Globus pallidus (tissue), 1 donor: ENCODE data around the gene LMAN1.

Experiments used
- DNase-seq: peaks from one replicate; pipeline ENCODE4 v3.0.0-alpha.2; 2015; ENCODE audit warnings: low spot score

The LMAN1 gene

GRCh38 chr18:59359576-59359952 is 499 bp upstream of the LMAN1 start:
- no peak for DNase-seq

- peak; percentile 7 for DNase-seq
These were observed 702 bp downstream of the LMAN1 start for GRCh38 chr18:59358414-59358711.

GRCh38 chr18:59357928-59358327 is 1.1 kb downstream of the LMAN1 start:
- peak; percentile 5 for DNase-seq

DNA sequence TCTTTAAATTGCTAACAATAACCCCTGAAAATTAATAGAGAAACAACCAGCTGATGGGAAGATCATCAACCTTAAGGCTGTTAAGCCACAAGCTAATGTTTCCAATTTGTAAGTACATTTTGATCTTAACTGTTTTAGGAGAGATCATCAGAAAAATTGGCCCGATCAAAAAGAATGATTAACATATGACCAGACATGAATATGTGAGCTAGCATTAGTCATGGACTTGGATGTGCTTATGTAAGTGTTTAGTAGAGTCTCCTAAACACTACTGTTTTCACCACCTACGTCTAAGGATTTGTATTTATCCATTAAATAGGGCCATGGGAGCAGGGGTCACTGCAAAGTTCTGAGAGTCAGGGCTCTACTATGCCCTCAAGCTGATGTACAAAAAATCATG is 4.3 kb downstream of the LMAN1 start:
- DNase-seq: no peak

GRCh38 chr18:59353079-59353680 is 5.9 kb downstream of the LMAN1 start:
- DNase-seq: no peak

- DNase-seq: no peak
These were observed 6.7 kb downstream of the LMAN1 start for GRCh38 chr18:59352250-59352855.

GRCh38 chr18:59345556-59345955 is 13.5 kb downstream of the LMAN1 start:
- DNase-seq: no peak

GRCh38 chr18:59344996-59345395 is 14.1 kb downstream of the LMAN1 start:
- DNase-seq: no peak

DNA sequence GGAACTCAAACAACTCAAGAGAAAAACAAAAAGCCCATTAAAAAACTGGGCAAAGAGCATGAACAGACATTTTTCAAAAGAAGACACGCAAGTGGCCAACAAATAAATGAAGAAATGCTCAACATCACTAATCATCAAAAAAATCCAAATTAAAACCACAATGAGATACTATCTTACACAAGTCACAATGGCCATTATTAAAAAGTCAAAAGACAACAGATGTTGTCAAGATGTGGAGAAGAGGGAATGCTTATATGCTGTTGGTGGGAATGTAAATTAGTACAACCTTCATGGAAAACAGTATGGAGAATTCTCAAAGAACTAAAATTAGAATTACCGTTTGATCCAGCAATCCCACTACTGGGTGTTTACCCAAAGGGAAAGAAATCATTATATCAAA is 15.1 kb downstream of the LMAN1 start:
- DNase-seq: no peak

GRCh38 chr18:59340817-59341216 is 18.2 kb downstream of the LMAN1 start:
- no peak for DNase-seq

GRCh38 chr18:59340312-59340711 is 18.8 kb downstream of the LMAN1 start:
- DNase-seq: no peak

- no peak for DNase-seq
These were observed 26.1 kb downstream of the LMAN1 start for GRCh38 chr18:59332986-59333385.

- no peak for DNase-seq
These were observed 30.4 kb downstream of the LMAN1 start for GRCh38 chr18:59328683-59329082.

GRCh38 chr18:59325965-59326364 is 33.1 kb downstream of the LMAN1 start:
- no peak for DNase-seq

DNA sequence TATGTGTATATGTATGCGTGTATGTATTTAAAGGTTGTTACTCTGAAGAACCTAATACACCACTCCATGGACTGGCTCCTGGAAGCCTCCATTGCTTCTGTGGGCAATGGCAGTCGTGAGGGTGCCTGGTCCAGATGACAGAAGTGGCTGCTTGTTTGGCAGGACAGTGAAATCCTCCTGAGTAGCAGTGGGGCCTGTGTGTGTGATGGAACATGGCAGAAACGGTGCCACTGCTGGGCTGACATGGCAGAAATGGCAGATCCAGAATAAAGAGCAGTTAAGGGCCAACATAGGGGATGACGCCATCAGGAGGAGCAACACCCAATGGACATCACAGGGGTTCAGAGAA is 34.5 kb downstream of the LMAN1 start:
- DNase-seq: no peak

- DNase-seq: no peak
These were observed 35.0 kb downstream of the LMAN1 start for GRCh38 chr18:59323931-59324622.

DNA sequence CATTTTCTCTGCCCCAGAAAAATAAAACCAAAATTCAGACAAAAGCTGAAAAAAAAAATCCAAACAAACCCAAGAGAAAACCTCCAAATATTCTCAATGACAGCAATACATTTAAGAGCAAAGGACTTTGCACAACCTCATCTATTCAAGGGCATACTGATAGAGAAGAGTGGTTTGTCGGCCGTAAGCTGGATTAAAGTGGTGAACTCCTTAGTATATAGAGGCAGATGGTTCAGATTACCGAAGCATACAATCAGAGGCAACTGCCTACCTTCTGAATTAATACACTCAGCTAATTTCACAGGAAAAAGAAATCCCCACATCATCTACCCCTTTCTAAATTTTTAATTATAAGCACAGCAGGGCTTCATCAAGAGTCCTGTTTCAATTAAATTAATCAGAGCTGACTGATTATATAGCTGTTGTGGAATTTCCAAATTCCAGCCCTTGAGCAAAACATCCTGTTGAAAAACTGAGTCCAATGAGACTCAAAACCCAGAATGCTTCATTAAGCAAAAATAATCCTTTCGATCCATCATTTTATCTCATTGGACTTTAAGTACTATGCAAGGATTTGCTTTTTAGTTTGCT is 40.5 kb downstream of the LMAN1 start, which contains the start of gene CPLX4:
Gene CPLX4, minus strand, starts transcription at position 190 of the 591 bp plus-strand sequence. Its CDS starts 187 bp downstream, at position 3.
- DNase-seq: no peak

GRCh38 chr18:59311631-59312030 is 47.4 kb downstream of the LMAN1 start:
- no peak for DNase-seq

DNA sequence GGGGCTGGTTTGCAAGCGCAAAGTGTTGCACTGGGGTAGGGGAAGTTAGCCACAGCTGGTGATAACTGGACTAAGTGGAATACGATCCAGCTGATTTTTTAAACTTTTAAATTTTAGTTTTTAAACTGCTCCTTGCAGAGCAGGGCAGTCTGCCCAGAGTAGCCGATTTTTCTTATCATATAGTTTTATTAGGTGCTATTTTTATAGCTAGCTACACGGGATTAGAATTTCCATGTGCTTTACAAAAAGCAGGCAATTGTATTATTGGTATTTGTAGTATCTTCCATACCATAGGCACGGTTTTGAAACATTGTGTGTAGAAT is 50.2 kb downstream of the LMAN1 start:
- DNase-seq: no peak

DNA sequence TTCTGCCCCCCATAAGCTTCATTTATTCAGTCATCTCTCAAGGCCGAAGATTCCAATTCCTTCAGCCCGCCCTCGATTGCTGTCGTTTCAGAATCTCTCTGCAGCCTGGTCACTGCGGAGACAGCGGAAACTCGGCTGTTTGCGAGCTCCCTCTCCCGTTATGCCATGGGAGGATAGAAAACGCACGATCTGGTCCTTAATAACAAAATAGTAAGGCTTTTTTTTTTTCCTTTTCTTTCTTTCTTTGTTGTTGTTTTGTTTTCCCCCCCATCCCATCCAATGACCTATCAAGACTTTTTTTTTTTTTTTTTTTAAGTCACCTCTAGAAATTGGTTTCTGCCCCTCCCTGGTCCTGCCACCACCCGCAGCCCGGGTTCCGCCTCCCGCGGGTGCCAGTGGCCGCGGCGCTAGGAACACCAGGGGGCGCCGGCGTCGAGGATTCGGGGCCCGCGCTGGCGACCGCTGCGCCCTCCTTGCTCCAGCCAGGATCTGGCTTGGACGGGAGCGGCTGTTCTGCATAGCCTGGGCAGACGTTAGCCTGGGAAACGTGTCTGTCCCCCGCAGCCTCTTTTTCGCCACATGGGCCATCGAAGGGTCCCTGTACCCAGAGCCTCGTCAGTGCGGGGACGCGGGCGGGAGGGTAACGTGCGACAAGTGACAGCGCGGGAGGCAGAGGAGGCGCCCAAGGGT is 50.7 kb downstream of the LMAN1 start:
- DNase-seq: peak; percentile 43

- no peak for DNase-seq
These were observed 52.4 kb downstream of the LMAN1 start for GRCh38 chr18:59306640-59307039.

DNA sequence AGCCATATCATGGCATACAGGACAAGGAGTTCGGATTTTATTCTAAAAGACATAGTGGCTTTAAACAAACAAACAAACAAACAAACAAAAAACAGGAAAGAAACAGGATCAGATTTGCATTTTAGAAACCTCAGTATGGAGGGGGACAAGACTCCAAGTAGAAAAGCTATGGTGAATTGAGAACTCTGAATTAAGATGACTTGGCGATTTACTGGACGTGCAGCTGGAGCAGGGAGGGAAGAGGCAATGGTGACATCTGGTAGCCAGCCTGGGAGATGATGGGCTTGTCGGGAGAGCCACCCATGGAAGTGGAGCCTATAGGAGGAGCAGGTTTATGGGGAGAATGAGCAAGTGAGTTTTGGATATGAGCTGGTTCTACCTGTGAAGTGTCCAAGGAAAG is 53.8 kb downstream of the LMAN1 start:
- no peak for DNase-seq

- no peak for DNase-seq
These were observed 55.3 kb downstream of the LMAN1 start for GRCh38 chr18:59303656-59304195.
